HG02571 (cell line): Measurements from ENCODE around the gene CACNG8.

Source experiments
- ATAC-seq: cut with Tn5 transposase; IDR thresholded peaks from one replicate; pipeline ENCODE4 v1.9.1; 2021; ENCODE audit warnings: mild to moderate bottlenecking, moderate library complexity; ENCODE audit not compliant: unreplicated experiment

CACNG8 gene

DNA sequence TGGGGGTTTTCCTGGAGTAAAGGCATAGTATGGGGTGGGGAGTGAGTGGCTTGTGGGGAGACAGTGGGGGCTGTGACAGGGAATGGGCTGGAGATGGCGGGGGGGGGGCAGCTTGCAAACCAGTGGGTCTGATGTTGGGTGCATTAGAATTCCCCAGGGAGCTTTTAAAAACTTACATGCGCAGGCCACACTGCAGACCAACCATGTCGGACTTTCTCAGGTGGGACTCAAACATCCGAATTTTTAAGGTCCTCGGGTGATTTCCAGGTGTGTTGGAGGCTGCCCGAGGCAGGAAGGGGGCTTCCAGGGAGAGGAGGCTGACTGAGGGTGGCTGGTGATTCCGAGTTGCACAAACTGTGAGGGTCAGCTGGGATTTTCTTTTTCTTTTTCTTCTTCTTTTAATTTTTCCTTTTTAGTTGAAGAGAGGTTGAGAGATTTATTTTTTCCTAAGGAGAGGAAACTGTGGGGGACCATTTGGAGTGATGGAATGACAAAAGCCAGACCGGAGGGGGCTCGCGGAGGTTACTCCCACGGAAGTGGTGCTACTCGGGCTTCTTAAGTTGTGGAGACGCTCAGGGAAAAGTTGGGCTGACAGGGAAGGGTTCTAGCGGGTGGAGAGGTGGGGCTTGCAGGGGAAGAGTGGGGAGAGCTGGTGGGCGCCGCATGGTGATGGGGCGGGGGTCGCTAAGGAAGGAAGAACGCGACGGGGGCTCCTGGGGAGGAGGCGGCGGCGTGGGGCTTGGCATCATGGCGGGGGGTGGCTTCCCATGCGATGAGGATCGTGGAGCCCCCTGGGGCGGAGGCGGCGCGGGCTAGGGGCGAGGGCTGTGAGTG is 997 bp upstream of the CACNG8 start:
- ATAC-seq, result no peak

DNA sequence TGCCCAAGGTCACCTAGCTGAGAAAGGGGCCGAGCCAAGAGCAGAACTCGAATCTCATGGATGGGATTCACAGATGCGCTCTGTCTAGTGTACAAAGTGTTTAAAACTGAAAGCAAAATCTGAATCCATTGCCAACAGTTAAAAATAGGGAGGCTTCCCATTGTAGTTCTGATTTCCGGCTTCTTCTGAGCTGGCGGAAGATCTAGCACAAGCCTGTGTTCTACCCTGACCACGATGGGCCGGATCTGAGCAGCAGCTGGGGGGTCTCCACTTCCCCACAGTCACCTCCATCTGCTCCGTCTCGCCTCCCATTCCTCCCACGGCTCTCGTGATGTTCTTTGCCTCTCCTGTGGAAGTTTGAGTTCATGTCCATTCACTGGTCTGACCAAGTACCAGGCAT is 2.4 kb downstream of the CACNG8 start:
- no peak for ATAC-seq

DNA sequence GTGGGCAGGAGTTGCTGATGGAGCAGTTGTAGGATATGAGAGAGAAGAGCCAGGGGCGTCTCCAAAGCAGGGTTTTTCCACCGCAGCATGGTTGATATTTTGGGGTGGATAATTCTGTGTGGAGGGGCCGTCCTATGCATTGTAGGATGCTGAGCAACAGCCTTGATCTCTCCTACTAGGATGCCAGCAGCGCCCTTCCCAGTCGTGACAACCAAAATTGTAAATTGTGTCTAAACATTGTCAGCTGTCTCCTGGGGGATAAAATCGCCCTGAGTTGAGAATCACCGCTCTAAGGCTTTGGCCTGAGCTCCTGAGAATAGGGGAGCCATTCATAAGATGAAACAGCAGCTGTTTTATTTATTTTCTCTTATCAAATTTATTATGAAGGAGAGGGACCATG is 4.2 kb downstream of the CACNG8 start:
- ATAC-seq, result no peak

DNA sequence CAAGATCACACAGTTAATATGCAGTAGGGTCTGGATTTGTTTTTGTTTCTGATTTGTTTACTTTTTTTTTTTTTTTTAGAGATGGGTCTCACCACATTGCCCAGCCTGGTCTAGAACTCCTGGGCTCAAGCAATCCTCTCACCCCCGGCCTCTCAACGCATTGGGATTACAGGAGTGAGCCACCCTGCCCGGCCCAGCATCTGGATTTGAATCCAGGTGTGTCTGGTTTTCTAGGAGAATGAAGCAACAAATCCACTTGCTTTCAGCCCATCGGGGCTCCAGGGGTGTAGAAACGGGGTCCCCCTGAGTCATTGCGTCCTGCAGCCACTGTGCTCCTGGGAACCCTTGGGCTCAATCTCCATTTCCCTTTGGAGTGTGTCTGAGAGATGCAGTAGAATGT is 6.6 kb downstream of the CACNG8 start:
- no peak for ATAC-seq

DNA sequence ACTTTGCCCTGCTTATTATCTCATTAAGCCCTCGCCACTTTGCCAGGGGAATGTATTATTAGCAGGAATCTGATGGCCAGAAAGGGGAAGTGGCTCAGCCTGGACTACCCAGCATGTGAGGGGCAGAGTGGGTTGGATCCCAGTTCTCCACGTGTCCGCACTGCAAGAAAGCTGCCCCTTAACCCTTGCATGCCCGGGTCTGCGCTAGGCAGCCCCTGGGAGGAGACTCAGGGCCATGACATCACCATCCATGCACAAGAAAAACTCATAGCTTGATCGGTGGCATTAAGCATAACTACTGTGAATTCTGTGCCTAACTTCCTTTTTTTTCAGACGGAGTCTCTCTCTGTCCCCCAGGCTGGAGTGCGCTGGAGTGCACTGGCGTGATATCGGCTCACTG is 8.9 kb downstream of the CACNG8 start:
- no peak for ATAC-seq

DNA sequence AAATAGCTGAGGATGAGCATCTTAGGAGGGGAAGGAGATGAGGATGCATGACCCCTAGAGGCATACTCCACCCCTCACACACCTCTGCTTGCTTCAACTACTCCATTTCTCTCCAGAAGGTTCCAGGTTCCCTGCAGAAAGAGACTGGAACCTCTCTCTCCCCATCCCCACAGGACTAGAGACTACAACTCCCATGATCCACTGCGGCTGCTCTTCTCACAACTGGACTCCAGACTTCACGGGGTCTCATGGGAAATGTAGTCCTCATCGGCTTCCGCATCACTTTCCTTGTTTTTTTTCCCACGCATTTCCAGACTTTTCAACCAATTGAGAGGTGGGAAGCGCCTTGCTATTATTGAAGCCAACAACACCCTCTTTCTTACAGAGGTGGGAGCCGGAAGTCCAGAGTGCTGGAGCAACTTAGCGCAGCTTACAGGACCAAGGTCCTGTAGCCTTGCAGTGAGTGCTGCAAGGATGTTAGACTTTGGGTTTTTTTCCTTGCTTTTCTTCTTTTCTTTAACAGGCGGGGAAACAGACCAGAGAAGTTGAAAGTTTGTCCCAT is 14.8 kb downstream of the CACNG8 start:
- ATAC-seq, result no peak

DNA sequence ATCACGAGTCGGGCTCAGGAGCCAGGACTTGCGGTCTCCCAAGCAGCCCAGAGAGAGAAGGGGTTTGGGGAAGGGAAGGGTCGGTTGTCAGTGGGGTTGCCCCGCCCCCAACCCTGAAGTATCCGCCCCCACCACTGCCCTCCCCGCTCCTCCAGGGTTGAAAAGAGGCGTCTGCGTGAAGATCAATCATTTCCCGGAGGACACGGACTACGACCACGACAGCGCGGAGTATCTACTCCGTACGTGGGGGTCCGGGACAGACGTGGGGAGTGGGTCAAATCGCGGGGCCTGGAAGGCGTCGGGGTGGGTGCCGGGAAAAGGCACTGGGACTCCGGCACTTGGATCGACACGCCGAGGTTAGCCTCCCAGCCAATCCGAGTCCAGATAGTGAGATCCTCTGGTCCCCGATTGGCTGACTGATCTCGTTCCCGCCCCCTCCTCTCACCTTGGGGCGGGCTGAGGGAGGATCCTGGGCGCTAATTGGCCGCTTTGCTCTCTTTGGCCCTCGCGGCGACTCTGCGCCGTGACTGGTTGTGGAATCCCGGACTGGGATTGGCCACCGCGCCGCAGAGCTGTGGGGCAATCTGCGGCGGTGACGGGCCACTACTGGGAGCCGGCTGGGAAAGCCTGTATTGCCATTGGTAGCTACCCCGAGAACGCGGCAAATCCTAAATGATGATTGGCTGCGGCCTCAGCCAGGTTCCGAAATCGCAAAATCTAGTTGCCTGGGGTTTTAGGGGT is 15.4 kb downstream of the CACNG8 start:
- no peak for ATAC-seq

DNA sequence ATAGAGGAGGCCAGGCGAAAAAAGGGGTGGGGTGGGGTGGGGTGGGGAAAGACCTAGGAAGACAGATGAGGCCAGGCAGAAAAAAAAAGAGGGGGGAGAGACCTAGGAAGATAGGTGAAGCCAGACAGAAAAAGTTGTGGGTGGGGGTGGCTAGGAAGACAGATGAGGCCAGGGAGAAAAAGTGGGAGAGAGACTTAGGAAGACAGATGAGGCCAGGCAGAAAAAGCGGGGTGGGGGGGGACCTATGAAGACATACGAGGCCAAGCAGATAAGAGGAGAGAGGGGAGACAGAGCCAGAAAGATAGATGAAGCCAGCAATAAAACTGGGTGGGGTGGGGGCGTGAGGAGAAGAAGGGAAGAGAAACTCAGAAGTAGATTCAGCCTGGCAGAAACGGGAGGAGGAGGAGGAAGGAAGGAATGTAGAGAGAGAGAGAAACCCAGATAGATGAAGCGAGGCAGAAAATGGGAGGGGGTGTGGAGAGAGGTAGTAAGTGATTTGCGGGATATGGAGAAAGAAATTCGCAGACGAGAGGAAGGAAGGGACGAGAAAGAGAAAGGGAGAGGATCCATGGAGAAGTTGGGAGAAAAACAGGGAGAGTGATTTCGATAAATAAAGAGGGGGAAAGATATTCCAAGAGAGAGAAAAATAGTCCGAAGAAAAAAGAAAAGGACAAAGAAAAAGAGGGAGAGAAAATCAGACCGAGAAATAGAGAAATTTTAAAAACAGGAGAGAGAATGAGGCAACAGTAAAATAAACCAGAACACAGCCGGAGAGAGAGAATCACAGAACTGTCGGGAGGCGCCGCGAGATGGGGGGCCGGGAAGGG is 16.5 kb downstream of the CACNG8 start:
- no peak for ATAC-seq

DNA sequence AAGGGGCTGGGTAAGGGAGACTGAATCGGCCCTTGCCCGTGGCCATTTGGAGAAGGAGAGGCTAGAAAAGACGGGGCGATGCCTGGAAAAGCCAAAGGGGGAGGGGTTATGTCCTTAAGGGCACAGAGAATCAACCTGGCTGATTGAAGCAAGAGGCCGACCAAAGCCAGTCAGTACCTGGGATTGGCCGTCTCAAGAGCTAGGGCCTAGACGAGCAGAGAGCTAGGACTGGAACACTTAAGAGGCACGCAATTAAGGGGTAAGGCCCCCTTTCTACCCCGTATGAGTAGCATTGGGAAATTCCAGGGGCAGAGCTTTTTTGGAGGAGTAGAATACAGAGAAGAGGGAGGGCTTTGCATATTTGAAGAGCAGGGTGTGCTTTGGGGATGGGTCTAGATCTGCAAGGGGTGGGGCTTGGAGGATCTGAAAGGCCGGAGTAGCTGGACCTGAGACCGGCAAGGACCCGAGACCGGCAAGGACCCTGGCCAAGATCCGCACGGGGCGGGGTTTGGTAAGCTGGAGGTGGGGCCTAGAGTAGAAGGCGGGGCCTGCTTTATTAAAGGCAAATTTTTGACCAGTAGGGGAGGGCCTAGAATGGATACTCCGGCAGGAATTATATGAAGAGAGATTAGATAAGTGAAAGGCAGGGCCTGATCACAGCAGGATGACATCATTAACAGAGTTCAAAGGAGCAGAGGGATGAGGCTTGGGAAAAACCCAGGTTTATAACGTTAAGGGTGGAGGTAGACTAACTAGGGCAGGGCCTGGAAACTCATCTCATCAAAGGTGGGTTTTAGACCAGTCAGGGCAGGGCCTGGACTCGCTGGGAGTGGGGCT is 18.0 kb downstream of the CACNG8 start:
- no peak for ATAC-seq

DNA sequence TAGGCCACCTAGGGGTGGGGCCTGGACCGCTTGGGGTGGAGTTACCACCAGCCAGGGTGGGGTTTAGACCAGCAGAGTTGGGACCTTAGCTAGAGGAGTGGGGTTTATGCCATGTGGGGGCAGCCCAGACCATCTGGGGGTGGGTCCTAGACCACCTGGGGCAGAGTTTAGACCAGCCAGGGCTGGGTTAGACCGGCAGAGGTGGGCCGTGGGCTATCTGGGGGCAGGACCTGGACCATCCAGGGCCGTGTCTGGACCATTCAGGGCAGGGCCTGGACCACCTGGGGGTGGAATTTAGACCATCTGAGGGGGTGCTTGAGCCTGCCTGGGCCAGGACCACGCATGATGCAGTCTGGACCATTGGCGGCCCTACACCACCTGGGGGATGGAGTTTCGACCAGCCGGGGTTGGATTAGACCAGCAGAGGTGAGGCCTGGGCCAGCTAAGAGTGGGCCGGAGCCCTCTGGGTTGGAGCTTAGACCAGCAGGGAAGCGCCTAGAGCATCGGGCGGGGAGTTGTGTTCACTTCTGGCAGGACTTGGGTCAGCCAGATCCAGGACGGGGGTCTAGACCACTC is 18.7 kb downstream of the CACNG8 start:
- ATAC-seq, result no peak

DNA sequence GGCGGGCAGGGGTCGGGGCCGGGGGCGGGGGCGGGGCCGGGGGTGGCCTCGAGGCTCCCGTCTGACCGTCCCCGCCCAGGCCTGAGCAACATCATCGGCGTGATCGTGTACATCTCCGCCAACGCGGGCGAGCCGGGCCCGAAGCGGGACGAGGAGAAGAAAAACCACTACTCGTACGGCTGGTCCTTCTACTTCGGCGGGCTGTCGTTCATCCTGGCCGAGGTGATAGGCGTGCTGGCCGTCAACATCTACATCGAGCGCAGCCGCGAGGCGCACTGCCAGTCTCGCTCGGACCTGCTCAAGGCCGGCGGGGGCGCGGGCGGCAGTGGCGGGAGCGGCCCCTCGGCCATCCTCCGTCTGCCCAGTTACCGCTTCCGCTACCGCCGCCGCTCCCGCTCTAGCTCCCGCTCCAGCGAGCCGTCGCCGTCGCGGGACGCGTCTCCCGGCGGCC is 19.3 kb downstream of the CACNG8 start:
- ATAC-seq, result no peak

DNA sequence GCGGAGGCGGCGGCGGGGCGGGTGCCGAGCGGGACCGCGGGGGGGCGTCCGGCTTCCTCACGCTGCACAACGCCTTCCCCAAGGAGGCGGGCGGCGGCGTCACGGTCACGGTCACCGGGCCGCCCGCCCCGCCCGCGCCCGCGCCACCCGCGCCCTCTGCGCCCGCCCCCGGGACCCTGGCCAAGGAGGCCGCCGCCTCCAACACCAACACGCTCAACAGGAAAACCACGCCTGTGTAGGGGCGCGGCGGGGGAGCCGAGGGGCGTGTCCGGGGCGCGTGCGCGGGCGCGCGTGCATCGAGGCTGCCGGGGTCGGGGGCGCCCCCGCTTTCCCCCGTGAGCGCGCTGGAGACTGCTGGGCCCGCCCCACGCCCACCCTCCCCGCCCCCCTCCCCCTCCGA is 19.9 kb downstream of the CACNG8 start:
- ATAC-seq, result no peak

DNA sequence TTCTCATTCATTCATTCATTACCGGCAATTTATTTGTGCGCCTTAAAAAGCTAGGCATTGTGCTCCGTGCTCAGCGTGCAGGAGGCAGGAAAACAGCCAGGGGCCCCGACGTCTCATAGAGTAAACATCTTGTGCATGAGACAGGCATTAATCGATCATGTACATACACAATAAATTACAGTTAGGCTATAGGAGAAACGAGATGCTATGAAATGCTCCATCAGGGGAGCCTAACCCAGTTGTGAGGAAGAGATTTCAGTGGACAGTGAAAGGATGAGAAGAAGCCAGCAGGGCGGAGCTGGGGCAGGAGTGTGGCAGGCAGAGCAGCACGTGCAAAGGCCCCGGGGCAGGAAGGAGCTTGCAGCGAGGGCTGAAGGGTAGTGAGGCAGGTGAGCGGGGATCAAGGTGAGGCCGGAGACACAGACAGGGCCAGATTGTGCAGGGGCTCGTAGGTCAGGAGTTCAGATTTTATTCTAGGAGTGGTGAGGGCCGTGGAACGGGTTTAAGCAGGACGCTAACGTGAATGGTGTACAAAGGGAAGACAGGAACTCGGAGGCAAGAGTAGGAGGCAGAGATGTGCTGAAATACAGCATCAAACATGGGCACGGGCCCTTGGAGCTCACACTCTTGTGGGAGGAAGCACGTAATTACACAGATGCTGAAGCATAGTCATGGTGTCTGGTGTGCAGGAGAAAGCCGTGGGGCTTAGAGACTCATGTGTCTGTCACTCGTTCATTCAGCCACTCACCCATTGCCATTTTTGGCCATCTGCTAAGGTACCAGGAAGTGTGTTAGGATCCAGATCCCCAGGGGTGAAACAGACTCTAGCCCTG is 20.9 kb downstream of the CACNG8 start:
- no peak for ATAC-seq

DNA sequence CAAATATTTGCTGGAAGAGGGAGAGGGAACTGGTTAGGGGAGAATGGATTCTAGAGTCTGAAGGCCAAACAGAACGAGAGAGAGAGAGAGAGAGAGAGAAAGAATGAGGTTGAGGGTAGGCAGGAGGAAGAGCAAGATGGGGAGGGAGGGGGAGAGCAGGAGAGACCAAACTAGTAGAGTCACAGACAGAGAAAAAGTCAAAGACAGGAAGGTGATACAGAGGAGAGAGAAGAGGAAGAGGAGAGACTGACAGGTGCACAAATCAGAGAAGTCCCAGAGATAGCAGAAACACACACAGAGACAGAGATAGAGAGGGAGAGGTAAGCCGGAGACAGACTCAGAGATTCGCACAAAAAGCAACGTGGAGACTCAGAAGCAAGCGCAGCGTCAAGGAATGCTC is 23.1 kb downstream of the CACNG8 start:
- ATAC-seq, result no peak

DNA sequence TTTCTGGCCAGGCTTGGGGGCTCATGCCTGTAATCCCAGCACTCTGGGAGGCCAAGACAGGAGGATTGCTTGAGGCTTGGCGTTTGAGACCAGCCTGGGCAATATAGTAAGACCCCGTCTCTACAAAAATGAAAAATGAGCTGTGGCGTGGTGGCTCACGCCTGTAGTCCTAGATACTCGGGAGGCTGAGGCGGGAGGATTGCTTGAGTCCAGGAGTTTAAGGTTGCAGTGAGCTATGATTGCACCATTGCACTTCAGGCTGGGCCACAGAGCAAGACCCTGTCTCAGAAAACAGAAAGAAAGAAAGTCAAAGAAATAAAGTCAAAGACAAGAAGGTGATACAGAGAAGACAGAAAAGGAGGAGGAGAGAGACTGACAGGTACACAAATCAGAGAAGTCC is 26.2 kb downstream of the CACNG8 start:
- ATAC-seq, result no peak

DNA sequence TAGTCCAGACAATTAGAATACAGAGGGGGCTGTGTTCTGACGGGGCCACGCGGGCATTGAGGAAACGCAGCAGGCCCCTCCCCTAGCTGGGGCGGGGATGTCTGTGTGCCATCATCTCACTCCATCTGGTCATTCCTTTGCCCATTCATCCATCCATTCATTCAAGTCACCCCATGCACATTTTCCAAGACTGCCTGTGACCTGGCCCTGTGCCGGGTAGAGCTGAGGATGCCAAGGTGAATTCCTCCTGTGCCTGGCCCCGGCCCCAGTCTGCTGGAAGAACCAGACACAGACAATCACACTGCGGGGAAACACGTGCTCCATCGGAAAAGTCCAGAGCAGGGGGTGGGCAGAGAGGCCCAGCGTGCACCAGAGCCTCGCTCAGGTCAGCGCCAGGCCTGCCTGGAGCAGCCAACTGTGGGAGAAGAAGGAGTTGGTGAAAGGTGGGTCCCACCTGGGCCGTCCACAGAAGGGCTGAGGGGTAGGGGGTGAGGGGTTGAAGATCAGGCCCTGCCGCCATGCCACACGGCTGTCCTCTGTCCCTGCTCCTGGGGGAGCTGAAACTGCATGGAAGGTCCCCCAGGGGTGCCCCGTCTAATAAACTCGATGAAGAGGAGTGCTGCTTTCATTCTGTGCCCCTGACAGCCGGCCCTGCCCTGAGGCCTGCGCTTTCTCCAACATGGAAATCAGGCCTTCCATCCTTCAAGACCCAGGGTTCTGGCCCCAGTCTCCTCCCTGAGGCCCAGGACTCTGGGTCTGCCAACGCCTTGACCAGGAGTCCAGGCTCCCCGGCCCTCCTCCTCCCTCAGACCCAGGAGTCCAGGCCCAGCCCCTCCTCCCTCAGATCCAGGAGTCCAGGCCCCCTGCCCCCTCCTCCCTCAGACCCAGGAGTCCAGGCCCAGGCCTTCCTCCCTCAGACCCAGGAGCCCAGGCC is 27.1 kb downstream of the CACNG8 start:
- ATAC-seq, result no peak

DNA sequence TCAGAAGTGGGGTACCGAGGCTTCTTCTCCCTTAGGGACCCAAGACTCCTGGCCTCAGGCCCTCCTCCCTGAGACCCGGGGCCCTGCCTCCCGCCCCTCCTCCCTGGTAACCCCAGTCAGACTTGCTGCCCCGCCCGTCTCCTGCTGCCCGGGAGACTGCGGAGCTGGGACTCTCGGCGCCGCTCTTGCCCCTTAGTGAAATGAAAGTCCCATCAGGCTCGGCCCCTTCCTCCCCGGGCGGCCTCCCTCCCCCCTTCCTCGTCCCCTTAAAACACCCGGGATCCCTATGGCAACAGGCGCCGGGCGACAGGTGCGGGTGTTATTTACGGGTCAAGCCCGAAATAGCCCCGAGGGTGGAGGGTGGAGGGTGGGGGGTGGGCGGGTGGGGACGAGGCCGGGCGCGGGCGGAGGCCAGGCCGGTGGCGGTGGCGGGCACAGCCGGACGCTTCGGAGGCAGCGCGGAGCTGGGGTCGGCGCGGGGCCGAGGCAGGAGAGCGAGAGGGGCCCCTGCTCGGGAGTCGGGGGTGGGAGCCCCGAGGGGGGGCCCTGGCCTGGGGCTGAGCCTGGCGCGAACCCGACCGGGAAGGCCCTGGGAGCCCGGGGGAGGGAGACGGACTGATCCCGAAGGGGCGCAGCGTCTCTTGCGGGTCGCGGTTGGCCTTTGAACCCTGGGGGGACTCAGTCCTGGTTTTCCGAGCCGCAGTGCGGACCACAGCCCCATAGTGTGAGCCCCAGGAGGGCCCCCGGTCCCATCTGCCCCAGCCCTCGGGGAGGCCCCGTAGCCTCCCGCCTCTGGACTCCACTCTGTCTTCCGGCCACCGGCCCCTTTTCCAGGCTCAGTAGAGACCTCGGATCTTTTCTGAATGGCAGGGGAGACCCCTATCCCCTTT is 28.7 kb downstream of the CACNG8 start, which contains the start of gene CACNG6:
TSS of gene CACNG6 (plus strand) at position 414 of the 890 bp plus-strand sequence. CDS start 1,241 bp downstream, outside the sequence.
- ATAC-seq, result no peak
